Common myeloid progenitor, CD34-positive (primary cell): Measurements from ENCODE around the gene FAM163B.
A peak's percentile ranks its signal among the peaks of the same experiment; 100 is the strongest.

ENCODE experiments used
- CTCF ChIA-PET: fragments of 350-600 bp; sonication (Branson Sonifier 250); formaldehyde crosslinking; loops from one replicate; lab custom pipeline; 2021; ENCODE audit warnings: antibody characterized with exemption; lab: Charles Lee
- POLR2A ChIA-PET: fragments of 350-600 bp; sonication (Branson Sonifier 250); formaldehyde crosslinking; loops from one replicate; lab custom pipeline; 2021; ENCODE audit warnings: antibody characterized with exemption; lab: Charles Lee
- DNase-seq, 3 donors: peaks; one replicate each; pipeline versions ENCODE4 v3.0.0 to v3.0.0-alpha.2; 2013
- H3K27ac ChIP-seq, 2 experiments: 1 replicate in 1 of 2; 2 replicates in 1 of 2; pipeline ENCODE4 v1.7.0; 2013; ENCODE audit warnings: inconsistent platforms in 2 of 2, low read length in 2 of 2, mild to moderate bottlenecking in 2 of 2, low read depth in 1 of 2, moderate library complexity in 1 of 2; ENCODE audit not compliant: severe bottlenecking in 2 of 2, insufficient read depth in 1 of 2, poor library complexity in 1 of 2
- H3K27me3 ChIP-seq, 5 experiments: replicated peaks in 2 of 5; 1 replicate in 3 of 5; 2 replicates in 2 of 5; pipeline versions ENCODE4 v1.6.1 to v1.7.0; 2013; ENCODE audit warnings: low read length in 4 of 5, mild to moderate bottlenecking in 2 of 5, moderate library complexity in 2 of 5, inconsistent platforms in 1 of 5; ENCODE audit not compliant: insufficient read depth in 5 of 5, control insufficient read depth in 4 of 5
- H3K36me3 ChIP-seq, 4 experiments: 1 replicate in 2 of 4; 2 replicates in 2 of 4; pipeline versions ENCODE4 v1.6.1 to v1.7.0; 2013; ENCODE audit warnings: low read length in 3 of 4, control low read depth in 1 of 4, mild to moderate bottlenecking in 1 of 4; ENCODE audit not compliant: control insufficient read depth in 4 of 4, insufficient read depth in 4 of 4
- H3K4me1 ChIP-seq, 4 experiments: 1 replicate in 3 of 4; 2 replicates in 1 of 4; pipeline versions ENCODE4 v1.6.1 to v1.7.1; 2013; ENCODE audit warnings: low read length in 3 of 4, mild to moderate bottlenecking in 3 of 4, control low read depth in 1 of 4, inconsistent platforms in 1 of 4, moderate library complexity in 1 of 4; ENCODE audit not compliant: control insufficient read depth in 4 of 4, insufficient read depth in 4 of 4; ENCODE audit errors: control extremely low read depth in 1 of 4
- H3K4me3 ChIP-seq, 7 experiments: 1 replicate in 4 of 7; 2 replicates in 3 of 7; pipeline versions ENCODE4 v1.5.1 to v1.7.0; 2013; ENCODE audit warnings: mild to moderate bottlenecking in 7 of 7, low read length in 6 of 7, moderate library complexity in 6 of 7, inconsistent platforms in 2 of 7, low read depth in 2 of 7, control low read depth in 1 of 7; ENCODE audit not compliant: insufficient read depth in 4 of 7, control insufficient read depth in 1 of 7; ENCODE audit errors: extremely low read depth in 1 of 7
- H3K9me3 ChIP-seq, 5 experiments: 1 replicate in 4 of 5; 2 replicates in 1 of 5; pipeline versions ENCODE4 v1.6.1 to v1.7.1; 2013; ENCODE audit warnings: low read length in 4 of 5, mild to moderate bottlenecking in 2 of 5, inconsistent platforms in 1 of 5, low read depth in 1 of 5, moderate library complexity in 1 of 5; ENCODE audit not compliant: control insufficient read depth in 4 of 5, insufficient read depth in 2 of 5; ENCODE audit errors: control extremely low read depth in 1 of 5
- WGBS: methylation state at CpG from one replicate; pipeline ENCODE4 v1.1.5; 2013; ENCODE audit not compliant: insufficient coverage; 5-methylcytosine and 5-hydroxymethylcytosine counted together

The FAM163B gene

GRCh38 chr9:133546287-133546680 lies 62.9 kb downstream of the FAM163B start:
- Histone ChIP-seq H3K27me3 (no peaks in the 10 kb centered on the region), H3K4me1 (peaks cover 0 to 2% (median under 1%) of the 10 kb centered on the region in 4 experiments), H3K9me3 (no peaks in the 10 kb centered on the region), H3K4me3 (no peak overlapping the region), H3K36me3 (no peaks in the 10 kb centered on the region), H3K27ac (no peak overlapping the region)
- WGBS: 92% methylated on average over 7 of the region's 8 CpGs
- no peak for DNase-seq
- ChIA-PET POLR2A (no interaction called here), CTCF (no interaction called here)

- CTCF ChIA-PET: no interaction called here
Measured at GRCh38 chr9:133545494-133546286, 63.5 kb downstream of the FAM163B start.

GRCh38 chr9:133543772-133544467 lies 65.3 kb downstream of the FAM163B start:
- DNase-seq: no peak
- ChIA-PET POLR2A (interaction anchor here (1.3 kb wide), 1 partner anchor 10 kb away, joined by 3 read pairs; the partner anchor contains the start of gene ADAMTSL2), CTCF (no interaction called here)
- H3K27me3 ChIP-seq: peaks cover 0 to 22% (median 5%) of the 10 kb centered on the region in 5 experiments
- no peaks in the 10 kb centered on the region for H3K36me3 ChIP-seq
- H3K4me3 ChIP-seq: no peak overlapping the region
- no peak overlapping the region for H3K27ac ChIP-seq
- peaks cover 0 to 21% (median 17%) of the 10 kb centered on the region in 4 experiments for H3K4me1 ChIP-seq
- H3K9me3 ChIP-seq: no peaks in the 10 kb centered on the region
- 92% methylated on average over 13 of the region's 16 CpGs for WGBS

More at GRCh38 chr9:133545494-133546286, 63.5 kb downstream of the FAM163B start:
- Histone ChIP-seq H3K4me1 (peaks cover 0 to 5% (median 4%) of the 10 kb centered on the region in 4 experiments), H3K27me3 (peaks cover 0 to 4% (median 0%) of the 10 kb centered on the region in 5 experiments), H3K36me3 (no peaks in the 10 kb centered on the region), H3K9me3 (no peaks in the 10 kb centered on the region), H3K4me3 (no peak overlapping the region), H3K27ac (no peak overlapping the region)
- DNase-seq: no peak
- POLR2A ChIA-PET: interaction anchor here (0.7 kb wide), 1 partner anchor 948 kb away, joined by 3 read pairs; no protein-coding TSS in a partner anchor
- WGBS: 90% methylated on average over 23 of the region's 25 CpGs

- WGBS: 96% methylated on average over 11 of the region's 13 CpGs
- Histone ChIP-seq H3K27ac (no peak overlapping the region), H3K4me1 (peaks cover 0 to 21% (median 16%) of the 10 kb centered on the region in 4 experiments), H3K27me3 (peaks cover 0 to 41% (median 5%) of the 10 kb centered on the region in 5 experiments), H3K36me3 (no peaks in the 10 kb centered on the region), H3K4me3 (no peak overlapping the region), H3K9me3 (no peaks in the 10 kb centered on the region)
- ChIA-PET POLR2A (no interaction called here), CTCF (interaction anchor here (1.4 kb wide), 1 partner anchor 33 kb away, joined by 3 read pairs; no protein-coding TSS in a partner anchor)
- no peak for DNase-seq
Measured at GRCh38 chr9:133542002-133542401, 67.2 kb downstream of the FAM163B start.

- peaks cover 0 to 21% (median 16%) of the 10 kb centered on the region in 4 experiments for H3K4me1 ChIP-seq
- H3K27me3 ChIP-seq: peaks cover 0 to 52% (median 7%) of the 10 kb centered on the region in 5 experiments
- H3K27ac ChIP-seq: no peak overlapping the region
- peak overlapping the region in 2 of 7 experiments; percentile 40 to 61 for H3K4me3 ChIP-seq
- no peaks in the 10 kb centered on the region for H3K36me3 ChIP-seq
- CTCF ChIA-PET: interaction anchor here (0.7 to 1.4 kb wide), 6 partner anchors 11 to 174 kb away, joined by 3 to 5 read pairs (median 4); no protein-coding TSS in a partner anchor
- POLR2A ChIA-PET: interaction anchor here (0.6 kb wide), 1 partner anchor 1960 kb away, joined by 3 read pairs; no protein-coding TSS in a partner anchor
- WGBS: 40% methylated on average over 14 of the region's 18 CpGs
- H3K9me3 ChIP-seq: no peaks in the 10 kb centered on the region
- peak in 1 of 3 donors; percentile 55 for DNase-seq
Measured at GRCh38 chr9:133540698-133541025, 68.5 kb downstream of the FAM163B start.

GRCh38 chr9:133539991-133540697 lies 69.0 kb downstream of the FAM163B start:
- H3K4me1 ChIP-seq: peaks cover 0 to 21% (median 17%) of the 10 kb centered on the region in 4 experiments
- ChIA-PET CTCF (interaction anchor here (0.7 to 1.4 kb wide), 5 partner anchors 11 to 174 kb away, joined by 3 to 5 read pairs (median 4); no protein-coding TSS in a partner anchor), POLR2A (interaction anchor here (0.6 kb wide), 1 partner anchor 1960 kb away, joined by 3 read pairs; no protein-coding TSS in a partner anchor)
- H3K27me3 ChIP-seq: peaks cover 0 to 57% (median 7%) of the 10 kb centered on the region in 5 experiments
- H3K27ac ChIP-seq: no peak overlapping the region
- peak overlapping the region in 2 of 7 experiments; percentile 40 to 61 for H3K4me3 ChIP-seq
- peak in 1 of 3 donors; percentile 53 for DNase-seq
- WGBS: 23% methylated on average over 19 of the region's 22 CpGs
- no peaks in the 10 kb centered on the region for H3K9me3 ChIP-seq
- H3K36me3 ChIP-seq: no peaks in the 10 kb centered on the region
